HEK293 (cell line): ENCODE results near the gene TTYH2.

ENCODE experiments used
- BCL11A ChIP-seq: fragments of 450-650 bp; formaldehyde crosslinking; IDR thresholded peaks from 2 replicates; pipeline ENCODE4 v1.5.1; 2016; ENCODE audit warnings: low read depth, missing biosample characterization, missing genetic modification characterization
- GLI4 ChIP-seq: fragments of 450-650 bp; formaldehyde crosslinking; IDR thresholded peaks from 2 replicates; pipeline ENCODE4 v1.5.1; 2016; ENCODE audit warnings: missing biosample characterization, missing genetic modification characterization
- GLIS2 ChIP-seq: fragments of 450-650 bp; formaldehyde crosslinking; IDR thresholded peaks from 2 replicates; pipeline ENCODE4 v1.5.1; 2016; ENCODE audit warnings: missing biosample characterization, missing genetic modification characterization
- IKZF3 ChIP-seq: fragments of 450-650 bp; IDR thresholded peaks from 2 replicates; pipeline ENCODE4 v1.5.0; 2018; ENCODE audit warnings: missing biosample characterization, mild to moderate bottlenecking, missing genetic modification characterization, moderate library complexity
- KLF7 ChIP-seq: fragments of 450-650 bp; formaldehyde crosslinking; IDR thresholded peaks from 2 replicates; pipeline ENCODE4 v1.5.1; 2016; ENCODE audit warnings: missing biosample characterization, missing genetic modification characterization, borderline replicate concordance
- SP7 ChIP-seq: fragments of 450-650 bp; formaldehyde crosslinking; IDR thresholded peaks from 2 replicates; pipeline ENCODE4 v1.5.1; 2016; ENCODE audit warnings: missing biosample characterization, missing genetic modification characterization
- ZBTB20 ChIP-seq: fragments of 450-650 bp; formaldehyde crosslinking; IDR thresholded peaks from 2 replicates; pipeline ENCODE4 v1.5.1; 2016; ENCODE audit warnings: missing biosample characterization, missing genetic modification characterization
- ZNF157 ChIP-seq: fragments of 450-650 bp; formaldehyde crosslinking; IDR thresholded peaks from 2 replicates; pipeline ENCODE4 v1.5.1; 2016; ENCODE audit warnings: missing biosample characterization, missing genetic modification characterization
- ZNF175 ChIP-seq: fragments of 450-650 bp; formaldehyde crosslinking; IDR thresholded peaks from 2 replicates; pipeline ENCODE4 v1.5.1; 2016; ENCODE audit warnings: missing biosample characterization, missing genetic modification characterization
- ZNF350 ChIP-seq: fragments of 450-650 bp; formaldehyde crosslinking; IDR thresholded peaks from 2 replicates; pipeline ENCODE4 v1.5.0; 2017; ENCODE audit warnings: missing biosample characterization, mild to moderate bottlenecking, missing genetic modification characterization
- ZNF621 ChIP-seq: fragments of 450-650 bp; formaldehyde crosslinking; IDR thresholded peaks from 2 replicates; pipeline ENCODE4 v1.5.1; 2017; ENCODE audit warnings: missing biosample characterization, missing genetic modification characterization
- TF ChIP-seq, protein P1 (sequence below): fragments of 450-650 bp; formaldehyde crosslinking; IDR thresholded peaks from 2 replicates; pipeline ENCODE4 v1.5.1; 2016; ENCODE audit warnings: missing biosample characterization, missing genetic modification characterization
- TF ChIP-seq, protein P2 (sequence below): fragments of 450-650 bp; formaldehyde crosslinking; IDR thresholded peaks from 2 replicates; pipeline ENCODE4 v1.5.1; 2016; ENCODE audit warnings: missing biosample characterization, missing genetic modification characterization
- TF ChIP-seq, protein P3 (sequence below): fragments of 450-650 bp; formaldehyde crosslinking; IDR thresholded peaks from 2 replicates; pipeline ENCODE4 v1.5.1; 2016; ENCODE audit warnings: missing biosample characterization, missing genetic modification characterization
- TF ChIP-seq, protein P4 (sequence below): fragments of 450-650 bp; formaldehyde crosslinking; IDR thresholded peaks from 2 replicates; pipeline ENCODE4 v1.5.1; 2017; ENCODE audit warnings: missing biosample characterization, missing genetic modification characterization
- TF ChIP-seq, protein P5 (sequence below): fragments of 450-650 bp; formaldehyde crosslinking; IDR thresholded peaks from 2 replicates; pipeline ENCODE4 v1.5.1; 2016; ENCODE audit warnings: missing biosample characterization, missing genetic modification characterization

TTYH2 gene

DNA sequence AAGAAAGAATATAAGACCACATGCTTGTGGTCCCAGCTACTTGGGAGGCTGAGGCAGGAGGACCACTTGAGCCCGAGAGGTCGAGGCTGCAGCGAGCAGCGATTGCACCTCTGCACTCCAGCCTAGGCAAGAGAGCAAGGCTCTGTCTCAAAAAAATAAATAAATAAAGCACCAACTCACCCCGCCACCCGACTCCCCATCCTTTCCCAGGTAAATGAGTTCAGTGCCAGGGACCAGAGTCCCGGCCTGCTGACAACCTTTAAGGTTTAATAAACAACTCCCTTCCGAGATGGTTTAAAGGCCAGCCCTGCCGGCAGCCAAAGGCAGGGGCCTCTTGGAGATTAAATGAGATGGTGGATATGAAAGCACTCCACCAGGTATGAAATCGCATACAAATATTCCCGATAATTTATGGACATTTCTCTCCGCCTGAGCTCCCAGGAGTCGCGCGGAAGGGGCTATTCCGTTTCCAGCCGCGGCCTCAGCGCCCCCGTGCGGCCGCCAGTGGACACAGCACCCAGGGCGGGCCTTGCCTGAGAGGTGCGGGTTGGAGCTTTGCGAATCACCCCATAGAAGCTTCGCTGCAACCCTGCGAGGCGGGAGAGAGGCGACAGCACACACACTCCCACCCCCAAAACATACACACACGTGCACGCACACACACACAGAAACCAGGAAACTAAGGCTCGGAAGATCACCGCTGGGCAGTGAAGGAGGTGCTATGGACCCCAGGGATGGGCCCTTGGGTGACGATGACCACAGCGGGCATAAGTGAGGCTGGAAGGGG is 13.9 kb upstream of the TTYH2 start (continued):
- TF ChIP-seq, protein P1, sequence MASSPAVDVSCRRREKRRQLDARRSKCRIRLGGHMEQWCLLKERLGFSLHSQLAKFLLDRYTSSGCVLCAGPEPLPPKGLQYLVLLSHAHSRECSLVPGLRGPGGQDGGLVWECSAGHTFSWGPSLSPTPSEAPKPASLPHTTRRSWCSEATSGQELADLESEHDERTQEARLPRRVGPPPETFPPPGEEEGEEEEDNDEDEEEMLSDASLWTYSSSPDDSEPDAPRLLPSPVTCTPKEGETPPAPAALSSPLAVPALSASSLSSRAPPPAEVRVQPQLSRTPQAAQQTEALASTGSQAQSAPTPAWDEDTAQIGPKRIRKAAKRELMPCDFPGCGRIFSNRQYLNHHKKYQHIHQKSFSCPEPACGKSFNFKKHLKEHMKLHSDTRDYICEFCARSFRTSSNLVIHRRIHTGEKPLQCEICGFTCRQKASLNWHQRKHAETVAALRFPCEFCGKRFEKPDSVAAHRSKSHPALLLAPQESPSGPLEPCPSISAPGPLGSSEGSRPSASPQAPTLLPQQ (tag by site-specific recombination): no peak
- TF ChIP-seq, protein P2, sequence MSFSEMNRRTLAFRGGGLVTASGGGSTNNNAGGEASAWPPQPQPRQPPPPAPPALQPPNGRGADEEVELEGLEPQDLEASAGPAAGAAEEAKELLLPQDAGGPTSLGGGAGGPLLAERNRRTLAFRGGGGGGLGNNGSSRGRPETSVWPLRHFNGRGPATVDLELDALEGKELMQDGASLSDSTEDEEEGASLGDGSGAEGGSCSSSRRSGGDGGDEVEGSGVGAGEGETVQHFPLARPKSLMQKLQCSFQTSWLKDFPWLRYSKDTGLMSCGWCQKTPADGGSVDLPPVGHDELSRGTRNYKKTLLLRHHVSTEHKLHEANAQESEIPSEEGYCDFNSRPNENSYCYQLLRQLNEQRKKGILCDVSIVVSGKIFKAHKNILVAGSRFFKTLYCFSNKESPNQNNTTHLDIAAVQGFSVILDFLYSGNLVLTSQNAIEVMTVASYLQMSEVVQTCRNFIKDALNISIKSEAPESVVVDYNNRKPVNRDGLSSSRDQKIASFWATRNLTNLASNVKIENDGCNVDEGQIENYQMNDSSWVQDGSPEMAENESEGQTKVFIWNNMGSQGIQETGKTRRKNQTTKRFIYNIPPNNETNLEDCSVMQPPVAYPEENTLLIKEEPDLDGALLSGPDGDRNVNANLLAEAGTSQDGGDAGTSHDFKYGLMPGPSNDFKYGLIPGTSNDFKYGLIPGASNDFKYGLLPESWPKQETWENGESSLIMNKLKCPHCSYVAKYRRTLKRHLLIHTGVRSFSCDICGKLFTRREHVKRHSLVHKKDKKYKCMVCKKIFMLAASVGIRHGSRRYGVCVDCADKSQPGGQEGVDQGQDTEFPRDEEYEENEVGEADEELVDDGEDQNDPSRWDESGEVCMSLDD: no peak
- TF ChIP-seq IKZF3 (tag by site-specific recombination): peak; percentile 96
- TF ChIP-seq ZBTB20 (tag by site-specific recombination): no peak
- TF ChIP-seq ZNF175 (tag by site-specific recombination): no peak
- no peak for TF ChIP-seq KLF7 (tag by site-specific recombination)
- TF ChIP-seq GLIS2 (tag by site-specific recombination): peak; percentile 43; the same call in 1 of the 2 replicates
- TF ChIP-seq ZNF350 (tag by site-specific recombination): no peak
- no peak for TF ChIP-seq ZNF157 (tag by site-specific recombination)
- TF ChIP-seq, protein P3, sequence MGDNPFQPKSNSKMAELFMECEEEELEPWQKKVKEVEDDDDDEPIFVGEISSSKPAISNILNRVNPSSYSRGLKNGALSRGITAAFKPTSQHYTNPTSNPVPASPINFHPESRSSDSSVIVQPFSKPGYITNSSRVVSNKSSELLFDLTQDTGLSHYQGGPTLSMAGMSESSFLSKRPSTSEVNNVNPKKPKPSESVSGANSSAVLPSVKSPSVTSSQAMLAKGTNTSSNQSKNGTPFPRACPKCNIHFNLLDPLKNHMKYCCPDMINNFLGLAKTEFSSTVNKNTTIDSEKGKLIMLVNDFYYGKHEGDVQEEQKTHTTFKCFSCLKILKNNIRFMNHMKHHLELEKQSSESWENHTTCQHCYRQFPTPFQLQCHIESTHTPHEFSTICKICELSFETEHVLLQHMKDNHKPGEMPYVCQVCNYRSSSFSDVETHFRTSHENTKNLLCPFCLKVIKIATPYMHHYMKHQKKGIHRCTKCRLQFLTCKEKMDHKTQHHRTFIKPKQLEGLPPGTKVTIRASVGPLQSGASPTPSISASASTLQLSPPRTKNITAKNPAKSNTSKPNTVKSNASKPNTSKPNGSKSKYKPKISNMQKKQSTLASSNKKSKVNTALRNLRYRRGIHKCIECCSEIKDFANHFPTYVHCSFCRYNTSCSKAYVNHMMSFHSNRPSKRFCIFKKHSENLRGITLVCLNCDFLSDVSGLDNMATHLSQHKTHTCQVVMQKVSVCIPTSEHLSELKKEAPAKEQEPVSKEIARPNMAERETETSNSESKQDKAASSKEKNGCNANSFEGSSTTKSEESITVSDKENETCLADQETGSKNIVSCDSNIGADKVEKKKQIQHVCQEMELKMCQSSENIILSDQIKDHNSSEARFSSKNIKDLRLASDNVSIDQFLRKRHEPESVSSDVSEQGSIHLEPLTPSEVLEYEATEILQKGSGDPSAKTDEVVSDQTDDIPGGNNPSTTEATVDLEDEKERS: no peak
- no peak for TF ChIP-seq BCL11A (tag by site-specific recombination)
- TF ChIP-seq, protein P4, sequence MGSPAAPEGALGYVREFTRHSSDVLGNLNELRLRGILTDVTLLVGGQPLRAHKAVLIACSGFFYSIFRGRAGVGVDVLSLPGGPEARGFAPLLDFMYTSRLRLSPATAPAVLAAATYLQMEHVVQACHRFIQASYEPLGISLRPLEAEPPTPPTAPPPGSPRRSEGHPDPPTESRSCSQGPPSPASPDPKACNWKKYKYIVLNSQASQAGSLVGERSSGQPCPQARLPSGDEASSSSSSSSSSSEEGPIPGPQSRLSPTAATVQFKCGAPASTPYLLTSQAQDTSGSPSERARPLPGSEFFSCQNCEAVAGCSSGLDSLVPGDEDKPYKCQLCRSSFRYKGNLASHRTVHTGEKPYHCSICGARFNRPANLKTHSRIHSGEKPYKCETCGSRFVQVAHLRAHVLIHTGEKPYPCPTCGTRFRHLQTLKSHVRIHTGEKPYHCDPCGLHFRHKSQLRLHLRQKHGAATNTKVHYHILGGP: no peak
- TF ChIP-seq, protein P5, sequence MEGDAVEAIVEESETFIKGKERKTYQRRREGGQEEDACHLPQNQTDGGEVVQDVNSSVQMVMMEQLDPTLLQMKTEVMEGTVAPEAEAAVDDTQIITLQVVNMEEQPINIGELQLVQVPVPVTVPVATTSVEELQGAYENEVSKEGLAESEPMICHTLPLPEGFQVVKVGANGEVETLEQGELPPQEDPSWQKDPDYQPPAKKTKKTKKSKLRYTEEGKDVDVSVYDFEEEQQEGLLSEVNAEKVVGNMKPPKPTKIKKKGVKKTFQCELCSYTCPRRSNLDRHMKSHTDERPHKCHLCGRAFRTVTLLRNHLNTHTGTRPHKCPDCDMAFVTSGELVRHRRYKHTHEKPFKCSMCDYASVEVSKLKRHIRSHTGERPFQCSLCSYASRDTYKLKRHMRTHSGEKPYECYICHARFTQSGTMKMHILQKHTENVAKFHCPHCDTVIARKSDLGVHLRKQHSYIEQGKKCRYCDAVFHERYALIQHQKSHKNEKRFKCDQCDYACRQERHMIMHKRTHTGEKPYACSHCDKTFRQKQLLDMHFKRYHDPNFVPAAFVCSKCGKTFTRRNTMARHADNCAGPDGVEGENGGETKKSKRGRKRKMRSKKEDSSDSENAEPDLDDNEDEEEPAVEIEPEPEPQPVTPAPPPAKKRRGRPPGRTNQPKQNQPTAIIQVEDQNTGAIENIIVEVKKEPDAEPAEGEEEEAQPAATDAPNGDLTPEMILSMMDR (tag by site-specific recombination): peak; percentile 88
- TF ChIP-seq ZNF621: no peak
- TF ChIP-seq SP7 (tag by site-specific recombination): 0 out of 2 replicates have a peak, but pooled peaks have one; percentile 22
- no peak for TF ChIP-seq GLI4 (tag by site-specific recombination)
